ENCODE results near the gene MGST2. TPM values are rescaled to one million over a fixed set of nuclear protein-coding genes. Genes with fewer than 3 reads are reported as not detected.

MGST2 gene
- total and polyA plus RNA-seq, 3 donors from 2014 or later, result 82.2 to 97.9 (median 87.6) TPM

DNA sequence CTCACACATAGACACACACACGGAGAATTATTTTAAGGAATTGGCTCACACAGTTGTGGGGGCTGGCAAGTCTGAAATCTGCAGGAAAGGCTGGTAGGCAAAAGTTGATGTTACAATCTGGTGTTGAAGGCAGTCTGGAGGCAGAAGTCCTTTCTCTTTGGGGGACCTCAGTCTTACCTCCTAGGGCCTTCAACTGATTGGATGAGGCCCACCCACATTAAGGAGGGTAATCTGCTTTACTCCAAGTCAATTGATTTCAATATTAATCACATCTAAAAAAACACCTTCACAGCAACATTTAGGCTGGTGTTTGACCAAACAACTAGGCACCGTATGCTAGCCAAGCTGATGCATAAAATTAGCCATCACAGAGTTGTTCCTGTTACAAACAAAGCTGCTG lies 10.7 kb downstream of the MGST2 start:
- H3K4me1 ChIP-seq, result peaks cover 19% of the 10 kb centered on the region
- 87 to 88% methylated on average over 2 of the region's 2 CpGs for WGBS, 2 donors
- no peak overlapping the region for H3K4me3 ChIP-seq
- intact Hi-C loops (cut with DNase I; ENCODE audit: low total_unique reads), result no loop called here
- H3K9me3 ChIP-seq, result no peaks in the 10 kb centered on the region
- no peak for DNase-seq
- H3K27me3 ChIP-seq, result no peaks in the 10 kb centered on the region
- no peaks in the 10 kb centered on the region for H3K36me3 ChIP-seq (ENCODE audit: low read depth, missing control alignments)
- peak overlapping the region in 1 of 2 donors; percentile 73 for H3K27ac ChIP-seq
- TF ChIP-seq, protein P1, sequence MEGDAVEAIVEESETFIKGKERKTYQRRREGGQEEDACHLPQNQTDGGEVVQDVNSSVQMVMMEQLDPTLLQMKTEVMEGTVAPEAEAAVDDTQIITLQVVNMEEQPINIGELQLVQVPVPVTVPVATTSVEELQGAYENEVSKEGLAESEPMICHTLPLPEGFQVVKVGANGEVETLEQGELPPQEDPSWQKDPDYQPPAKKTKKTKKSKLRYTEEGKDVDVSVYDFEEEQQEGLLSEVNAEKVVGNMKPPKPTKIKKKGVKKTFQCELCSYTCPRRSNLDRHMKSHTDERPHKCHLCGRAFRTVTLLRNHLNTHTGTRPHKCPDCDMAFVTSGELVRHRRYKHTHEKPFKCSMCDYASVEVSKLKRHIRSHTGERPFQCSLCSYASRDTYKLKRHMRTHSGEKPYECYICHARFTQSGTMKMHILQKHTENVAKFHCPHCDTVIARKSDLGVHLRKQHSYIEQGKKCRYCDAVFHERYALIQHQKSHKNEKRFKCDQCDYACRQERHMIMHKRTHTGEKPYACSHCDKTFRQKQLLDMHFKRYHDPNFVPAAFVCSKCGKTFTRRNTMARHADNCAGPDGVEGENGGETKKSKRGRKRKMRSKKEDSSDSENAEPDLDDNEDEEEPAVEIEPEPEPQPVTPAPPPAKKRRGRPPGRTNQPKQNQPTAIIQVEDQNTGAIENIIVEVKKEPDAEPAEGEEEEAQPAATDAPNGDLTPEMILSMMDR (IDR thresholded peaks at IDR 0.05), result no peak
- no peak for TF ChIP-seq POLR2A (IDR thresholded peaks at IDR 0.05)

DNA sequence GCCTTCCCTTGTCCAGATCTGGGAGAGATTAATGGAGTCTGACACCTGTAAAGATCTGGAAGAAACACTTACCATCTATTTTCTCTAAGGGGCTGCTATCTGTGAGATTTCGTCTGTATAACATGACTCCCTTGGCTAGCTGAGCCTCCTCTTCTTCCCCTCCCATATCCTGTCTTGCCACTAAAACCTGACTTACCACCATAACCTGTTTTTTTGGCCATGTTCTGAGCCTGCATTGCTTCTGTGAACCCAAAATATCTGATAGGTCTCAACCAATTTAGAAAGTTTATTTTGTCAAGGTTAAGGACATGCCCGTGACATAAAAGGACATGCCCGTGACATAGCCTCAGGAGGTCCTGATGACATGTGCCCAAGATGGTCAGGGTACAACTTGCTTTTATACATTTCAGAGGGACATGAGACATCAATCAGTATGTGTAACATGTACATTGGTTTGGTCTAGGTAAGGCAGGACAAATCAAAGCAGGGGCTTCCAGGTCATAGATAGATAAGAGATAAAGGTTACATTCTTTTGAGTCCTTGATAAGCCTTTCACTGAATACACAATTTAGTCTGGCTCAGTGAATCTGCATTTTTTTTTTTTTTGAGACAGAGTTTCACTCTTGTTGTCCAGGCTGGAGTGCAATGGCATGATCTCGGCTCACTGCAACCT lies 11.4 kb downstream of the MGST2 start:
- TF ChIP-seq, protein P1 (IDR thresholded peaks at IDR 0.05), result no peak
- Histone ChIP-seq H3K27me3 (no peaks in the 10 kb centered on the region), H3K9me3 (no peaks in the 10 kb centered on the region), H3K4me3 (no peak overlapping the region), H3K4me1 (peaks cover 24% of the 10 kb centered on the region), H3K36me3 (ENCODE audit: low read depth, missing control alignments) (no peaks in the 10 kb centered on the region), H3K27ac (peak overlapping the region in 1 of 2 donors; percentile 73)
- DNase-seq, result no peak
- 66 to 80% methylated on average over 4 of the region's 4 CpGs for WGBS, 2 donors
- intact Hi-C loops (cut with DNase I; ENCODE audit: low total_unique reads), result no loop called here

DNA sequence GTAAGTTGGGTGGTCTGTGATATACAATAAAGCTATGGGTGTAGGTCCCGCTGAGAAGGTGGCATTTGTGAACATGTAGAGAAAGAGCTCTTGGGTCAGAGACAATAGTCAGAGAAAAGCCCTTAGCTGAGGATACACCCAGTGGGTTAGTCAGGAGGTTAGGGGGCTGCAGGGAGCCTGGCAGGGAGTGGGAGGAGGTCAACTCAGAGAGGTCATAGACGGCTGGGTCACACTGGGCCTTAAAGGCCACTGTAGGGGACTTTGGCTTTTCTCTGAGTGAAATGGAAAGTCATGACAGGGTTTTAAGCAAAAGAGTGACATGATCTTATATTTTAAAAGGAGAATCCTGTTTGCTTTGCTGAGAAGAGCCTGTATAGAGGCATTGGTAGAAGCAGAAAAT lies 16.7 kb downstream of the MGST2 start:
- whole genome bisulfite sequencing, 2 donors, result 72 to 87% methylated on average over 2 of the region's 2 CpGs
- no peak for DNase-seq
- no peaks in the 10 kb centered on the region for H3K9me3 ChIP-seq
- no peak for TF ChIP-seq POLR2A (IDR thresholded peaks at IDR 0.05)
- TF ChIP-seq, protein P1 (IDR thresholded peaks at IDR 0.05), result no peak
- intact Hi-C loops (cut with DNase I; ENCODE audit: low total_unique reads), result no loop called here
- H3K27ac ChIP-seq, result peak overlapping the region in 1 of 2 donors; percentile 51
- no peaks in the 10 kb centered on the region for H3K27me3 ChIP-seq
- no peak overlapping the region for H3K4me3 ChIP-seq
- no peaks in the 10 kb centered on the region for H3K36me3 ChIP-seq (ENCODE audit: low read depth, missing control alignments)
- H3K4me1 ChIP-seq, result peaks cover 27% of the 10 kb centered on the region

DNA sequence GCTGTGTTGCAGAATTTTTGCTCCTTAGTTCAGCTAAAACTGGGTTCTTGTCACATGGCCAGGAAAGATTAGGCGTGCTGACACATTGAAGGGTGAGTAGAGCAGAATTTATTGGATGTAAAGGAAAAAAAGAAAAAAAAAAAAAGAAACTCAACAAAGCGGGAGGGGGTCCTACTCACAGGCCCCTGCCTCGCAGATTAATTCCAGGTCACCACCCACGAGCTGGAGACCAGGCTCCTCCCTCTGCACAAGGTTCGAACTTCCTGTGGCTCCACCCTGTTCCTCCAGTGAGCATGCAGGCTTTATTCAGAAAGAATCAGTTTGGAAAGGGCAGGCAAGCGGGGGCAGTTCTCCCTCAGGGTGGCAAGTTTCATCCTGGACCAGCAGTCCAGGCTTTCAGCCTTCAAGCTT lies 17.1 kb downstream of the MGST2 start:
- Histone ChIP-seq H3K27me3 (no peaks in the 10 kb centered on the region), H3K9me3 (no peaks in the 10 kb centered on the region), H3K36me3 (ENCODE audit: low read depth, missing control alignments) (no peaks in the 10 kb centered on the region), H3K4me3 (no peak overlapping the region), H3K4me1 (peaks cover 26% of the 10 kb centered on the region), H3K27ac (peak overlapping the region in 1 of 2 donors; percentile 51)
- WGBS, 2 donors, result 39 to 40% methylated on average over 6 of the region's 6 CpGs
- peak; percentile 51 for DNase-seq
- intact Hi-C loops (cut with DNase I; ENCODE audit: low total_unique reads), result no loop called here
- TF ChIP-seq POLR2A (IDR thresholded peaks at IDR 0.05), result no peak
- TF ChIP-seq, protein P1 (IDR thresholded peaks at IDR 0.05), result no peak

DNA sequence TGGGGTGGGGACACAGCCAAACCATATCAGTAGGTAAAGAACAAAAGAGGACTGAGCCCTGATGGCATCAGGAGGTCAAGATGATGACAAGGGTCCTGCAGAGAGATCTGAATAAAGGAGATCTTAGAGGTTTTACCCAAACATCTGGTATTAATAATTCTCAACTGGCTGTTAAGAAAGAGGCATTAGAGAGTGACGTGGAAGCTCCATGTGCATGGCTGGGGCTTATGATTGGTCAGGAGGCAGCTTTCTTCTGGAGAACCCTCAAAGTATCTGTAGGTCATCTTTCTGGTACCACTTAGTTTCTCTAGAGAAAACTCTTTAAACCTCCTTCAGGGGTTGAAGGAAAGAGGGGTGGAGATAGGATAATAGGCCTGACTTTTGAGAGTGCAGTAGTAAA lies 18.7 kb downstream of the MGST2 start:
- WGBS, 2 donors, result 90 to 94% methylated on average over 1 of the region's 1 CpG
- no peak for DNase-seq
- TF ChIP-seq POLR2A (IDR thresholded peaks at IDR 0.05), result no peak
- TF ChIP-seq, protein P1 (IDR thresholded peaks at IDR 0.05), result no peak
- H3K27ac ChIP-seq, result no peak overlapping the region
- no peaks in the 10 kb centered on the region for H3K9me3 ChIP-seq
- intact Hi-C loops (cut with DNase I; ENCODE audit: low total_unique reads), result no loop called here
- no peaks in the 10 kb centered on the region for H3K27me3 ChIP-seq
- H3K36me3 ChIP-seq (ENCODE audit: low read depth, missing control alignments), result no peaks in the 10 kb centered on the region
- H3K4me3 ChIP-seq, result no peak overlapping the region
- peaks cover 17% of the 10 kb centered on the region for H3K4me1 ChIP-seq

All from testis (tissue), 3 donors.